Fibroblast of lung (primary cell): ENCODE measurements around the gene MAGI2.

Source experiments
- EZH2 ChIP-seq: IDR thresholded peaks from 2 replicates; pipeline ENCODE4 v1.5.1; 2012; ENCODE audit warnings: low read length, control low read depth, mild to moderate bottlenecking; ENCODE audit errors: missing control alignments
- TF ChIP-seq, protein P1 (sequence below), 2 donors: IDR thresholded peaks in 1 of 2; conservative IDR thresholded peaks in 1 of 2; 1 replicate in 1 of 2; 2 replicates in 1 of 2; pipeline ENCODE4 v1.5.1; 2011 to 2012; ENCODE audit warnings: low read length in 2 of 2, control low read depth in 1 of 2, inconsistent platforms in 1 of 2, low read depth in 1 of 2, mild to moderate bottlenecking in 1 of 2

DNA sequence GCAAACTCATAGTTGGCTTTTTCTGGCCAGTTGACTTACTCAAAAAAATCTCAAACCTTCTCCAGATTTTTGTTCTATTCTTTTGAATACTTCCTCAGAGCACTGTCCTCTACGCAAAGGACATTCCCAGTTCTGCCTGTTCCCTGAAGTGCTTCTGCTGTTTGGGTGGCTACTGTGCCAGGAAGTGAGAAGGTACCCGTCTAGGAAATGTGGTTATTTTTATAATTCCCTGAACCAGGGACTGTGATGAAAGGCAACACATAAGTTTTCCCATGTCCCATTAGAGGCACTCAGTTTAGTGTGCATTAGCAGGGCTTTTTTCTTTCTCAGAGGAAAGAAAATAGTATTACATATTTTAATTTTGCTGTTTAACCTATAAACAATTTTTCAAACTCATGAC is 1284.6 kb downstream of the MAGI2 start:
- TF ChIP-seq, protein P1, sequence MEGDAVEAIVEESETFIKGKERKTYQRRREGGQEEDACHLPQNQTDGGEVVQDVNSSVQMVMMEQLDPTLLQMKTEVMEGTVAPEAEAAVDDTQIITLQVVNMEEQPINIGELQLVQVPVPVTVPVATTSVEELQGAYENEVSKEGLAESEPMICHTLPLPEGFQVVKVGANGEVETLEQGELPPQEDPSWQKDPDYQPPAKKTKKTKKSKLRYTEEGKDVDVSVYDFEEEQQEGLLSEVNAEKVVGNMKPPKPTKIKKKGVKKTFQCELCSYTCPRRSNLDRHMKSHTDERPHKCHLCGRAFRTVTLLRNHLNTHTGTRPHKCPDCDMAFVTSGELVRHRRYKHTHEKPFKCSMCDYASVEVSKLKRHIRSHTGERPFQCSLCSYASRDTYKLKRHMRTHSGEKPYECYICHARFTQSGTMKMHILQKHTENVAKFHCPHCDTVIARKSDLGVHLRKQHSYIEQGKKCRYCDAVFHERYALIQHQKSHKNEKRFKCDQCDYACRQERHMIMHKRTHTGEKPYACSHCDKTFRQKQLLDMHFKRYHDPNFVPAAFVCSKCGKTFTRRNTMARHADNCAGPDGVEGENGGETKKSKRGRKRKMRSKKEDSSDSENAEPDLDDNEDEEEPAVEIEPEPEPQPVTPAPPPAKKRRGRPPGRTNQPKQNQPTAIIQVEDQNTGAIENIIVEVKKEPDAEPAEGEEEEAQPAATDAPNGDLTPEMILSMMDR (conservative IDR thresholded peaks at IDR 0.05 in 1 of 2, IDR thresholded peaks at IDR 0.05 in 1 of 2; ENCODE audit: low read depth in 1 of 2, low read length in 2 of 2) = no peak
- no peak for TF ChIP-seq EZH2
